ENCODE measurements around the gene ABCC1. TPM values are rescaled to one million over a fixed set of nuclear protein-coding genes. Genes with fewer than 3 reads are reported as not detected.
A peak's percentile ranks its signal among the peaks of the same experiment; 100 is the strongest.

Gene ABCC1
- total and polyA plus RNA-seq, 2 of the 4 experiments (the other 2 are of a cell fraction): 39.4 to 66.0 TPM

GRCh38 chr16:16126896-16127295 is 177.5 kb downstream of the ABCC1 start:
- Histone ChIP-seq H2AK9ac (replicated peaks; ENCODE audit: low read depth, low read length, poor library complexity) (no peak overlapping the region), H4K5ac (ENCODE audit: low read depth, low read length) (no peak overlapping the region), H2BK120ac (ENCODE audit: low read depth, low read length) (no peak overlapping the region), H4K8ac (ENCODE audit: low read depth in 2 of 2, low read length in 2 of 2) (no peak overlapping the region), H2BK20ac (ENCODE audit: low read depth, low read length) (no peak overlapping the region), H3K23ac (ENCODE audit: low read depth, low read length) (no peak overlapping the region), H3K9me1 (ENCODE audit: insufficient read depth, low read length) (no peaks in the 10 kb centered on the region), H3K56ac (ENCODE audit: extremely low read depth, insufficient read depth, low read length) (no peak overlapping the region), H3K4ac (ENCODE audit: low read depth, low read length) (no peak overlapping the region), H2AK5ac (ENCODE audit: low read depth, low read length) (0 out of 2 replicates have a peak overlapping the region, but pooled peaks have one; percentile 30), H3K36me3 (ENCODE audit: control insufficient read depth, insufficient read depth, low read length) (peaks cover 81% of the 10 kb centered on the region), H4K20me1 (ENCODE audit: insufficient read depth, low read length) (peaks cover 12% of the 10 kb centered on the region), H3K14ac (replicated peaks; ENCODE audit: low read depth, low read length) (no peak overlapping the region), H4K91ac (ENCODE audit: insufficient read depth, low read depth, low read length) (no peak overlapping the region), H3K4me1 (ENCODE audit: control insufficient read depth, insufficient read depth, low read length) (no peaks in the 10 kb centered on the region), H3K79me1 (ENCODE audit: low read depth in 1 of 2, low read length in 2 of 2) (peaks cover 23 to 39% of the 10 kb centered on the region in 2 experiments), H2BK5ac (ENCODE audit: low read depth, low read length, poor library complexity, severe bottlenecking) (no peak overlapping the region), H2BK15ac (ENCODE audit: low read depth, low read length) (no peak overlapping the region), H2AFZ (replicated peaks; ENCODE audit: low read length, poor library complexity) (no peak overlapping the region), H3K27ac (ENCODE audit: insufficient read depth, low read length) (no peak overlapping the region), H3K4me2 (ENCODE audit: low read depth, low read length) (no peak overlapping the region), H3K9ac (ENCODE audit: low read depth, low read length) (no peak overlapping the region), H3K9me3 (ENCODE audit: control insufficient read depth, insufficient read depth, low read length) (peaks cover 13% of the 10 kb centered on the region), H3K18ac (ENCODE audit: low read depth, low read length) (no peak overlapping the region), H3K4me3 (ENCODE audit: insufficient read depth, low read depth, low read length) (no peak overlapping the region), H3K27me3 (ENCODE audit: control insufficient read depth, insufficient read depth, low read length) (no peaks in the 10 kb centered on the region)
- POLR2A ChIA-PET (ENCODE audit: unreplicated experiment): no interaction called here
- DNase-seq: no peak
- intact Hi-C loops (cut with micrococcal nuclease): loop anchor here (5.0 kb wide), 2 partner anchors 260 to 360 kb away; no protein-coding TSS in a partner anchor
- WGBS, 2 experiments (ENCODE audit: extremely low coverage in 2 of 2, insufficient read length in 1 of 2): 50% methylated on average over 1 of the region's 10 CpGs; no CpG with 5 or more reads in 1 of the 2 experiments
- CTCF ChIA-PET: interaction anchor here (0.7 kb wide), 1 partner anchor 33 kb away, joined by 3 read pairs; no protein-coding TSS in a partner anchor
- dilution Hi-C loops (cut with HindIII; ENCODE audit: low sequenced_read_pairs, unreplicated experiment): no loop called here
- no peak for ATAC-seq (ENCODE audit: low read depth)
- in situ Hi-C loops (cut with MboI; ENCODE audit: low sequenced_read_pairs): no loop called here
- BruUV-seq (replicated peaks): TSS peak; percentile 17
- TF ChIP-seq FOS (IDR thresholded peaks at IDR 0.05; ENCODE audit: low read depth, low read length) (no peak), CHD1 (IDR thresholded peaks at IDR 0.05; ENCODE audit: low read depth, low read length) (no peak), MAFK (IDR thresholded peaks at IDR 0.05; ENCODE audit: low read depth, low read length) (no peak)
- TF ChIP-seq, protein P1, sequence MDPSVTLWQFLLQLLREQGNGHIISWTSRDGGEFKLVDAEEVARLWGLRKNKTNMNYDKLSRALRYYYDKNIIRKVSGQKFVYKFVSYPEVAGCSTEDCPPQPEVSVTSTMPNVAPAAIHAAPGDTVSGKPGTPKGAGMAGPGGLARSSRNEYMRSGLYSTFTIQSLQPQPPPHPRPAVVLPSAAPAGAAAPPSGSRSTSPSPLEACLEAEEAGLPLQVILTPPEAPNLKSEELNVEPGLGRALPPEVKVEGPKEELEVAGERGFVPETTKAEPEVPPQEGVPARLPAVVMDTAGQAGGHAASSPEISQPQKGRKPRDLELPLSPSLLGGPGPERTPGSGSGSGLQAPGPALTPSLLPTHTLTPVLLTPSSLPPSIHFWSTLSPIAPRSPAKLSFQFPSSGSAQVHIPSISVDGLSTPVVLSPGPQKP (IDR thresholded peaks at IDR 0.05; ENCODE audit: borderline replicate concordance, low read depth, low read length): no peak

Measured in IMR-90 (cell line).